Measurements from ENCODE around the gene MUSTN1. TPM values are rescaled to one million over a fixed set of nuclear protein-coding genes. Genes with fewer than 3 reads are reported as not detected.

Gene MUSTN1
- polyA plus RNA-seq, 1 experiment: not detected

DNA sequence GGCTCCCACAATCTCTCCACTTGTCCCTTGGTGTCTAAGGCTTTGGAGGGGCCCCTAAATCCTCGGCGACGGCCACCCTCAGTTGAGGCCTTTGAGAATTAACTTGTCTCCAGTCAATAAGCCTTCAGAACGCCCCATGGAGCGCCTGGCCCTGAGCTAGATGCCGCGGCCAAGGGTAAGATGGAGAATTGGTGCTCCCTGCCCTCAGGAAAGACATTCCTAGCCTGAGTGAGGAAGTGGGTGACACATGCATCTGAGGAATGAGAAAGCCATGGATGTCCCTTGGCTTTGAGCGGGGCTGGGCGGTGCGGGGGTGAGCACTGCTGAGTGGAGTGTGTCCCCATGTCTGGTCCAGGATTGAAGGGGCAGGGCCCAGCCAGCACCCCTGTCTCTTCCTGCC is 17.6 kb downstream of the MUSTN1 start:
- H3K36me3 ChIP-seq (ENCODE audit: control insufficient read depth, insufficient read depth, low read length): no peaks in the 10 kb centered on the region
- no peak overlapping the region for H3K4me3 ChIP-seq (ENCODE audit: low read depth, low read length)
- H3K27me3 ChIP-seq (ENCODE audit: control insufficient read depth, insufficient read depth, low read length): no peaks in the 10 kb centered on the region; the same call in 1 of the 2 replicates
- POLR2A ChIA-PET: no interaction called here
- no peak for DNase-seq (ENCODE audit: low read depth)
- CTCF ChIA-PET: no interaction called here
- TF ChIP-seq, protein P1, sequence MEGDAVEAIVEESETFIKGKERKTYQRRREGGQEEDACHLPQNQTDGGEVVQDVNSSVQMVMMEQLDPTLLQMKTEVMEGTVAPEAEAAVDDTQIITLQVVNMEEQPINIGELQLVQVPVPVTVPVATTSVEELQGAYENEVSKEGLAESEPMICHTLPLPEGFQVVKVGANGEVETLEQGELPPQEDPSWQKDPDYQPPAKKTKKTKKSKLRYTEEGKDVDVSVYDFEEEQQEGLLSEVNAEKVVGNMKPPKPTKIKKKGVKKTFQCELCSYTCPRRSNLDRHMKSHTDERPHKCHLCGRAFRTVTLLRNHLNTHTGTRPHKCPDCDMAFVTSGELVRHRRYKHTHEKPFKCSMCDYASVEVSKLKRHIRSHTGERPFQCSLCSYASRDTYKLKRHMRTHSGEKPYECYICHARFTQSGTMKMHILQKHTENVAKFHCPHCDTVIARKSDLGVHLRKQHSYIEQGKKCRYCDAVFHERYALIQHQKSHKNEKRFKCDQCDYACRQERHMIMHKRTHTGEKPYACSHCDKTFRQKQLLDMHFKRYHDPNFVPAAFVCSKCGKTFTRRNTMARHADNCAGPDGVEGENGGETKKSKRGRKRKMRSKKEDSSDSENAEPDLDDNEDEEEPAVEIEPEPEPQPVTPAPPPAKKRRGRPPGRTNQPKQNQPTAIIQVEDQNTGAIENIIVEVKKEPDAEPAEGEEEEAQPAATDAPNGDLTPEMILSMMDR (IDR thresholded peaks at IDR 0.05; ENCODE audit: insufficient read depth, low read depth, low read length): no peak

DNA sequence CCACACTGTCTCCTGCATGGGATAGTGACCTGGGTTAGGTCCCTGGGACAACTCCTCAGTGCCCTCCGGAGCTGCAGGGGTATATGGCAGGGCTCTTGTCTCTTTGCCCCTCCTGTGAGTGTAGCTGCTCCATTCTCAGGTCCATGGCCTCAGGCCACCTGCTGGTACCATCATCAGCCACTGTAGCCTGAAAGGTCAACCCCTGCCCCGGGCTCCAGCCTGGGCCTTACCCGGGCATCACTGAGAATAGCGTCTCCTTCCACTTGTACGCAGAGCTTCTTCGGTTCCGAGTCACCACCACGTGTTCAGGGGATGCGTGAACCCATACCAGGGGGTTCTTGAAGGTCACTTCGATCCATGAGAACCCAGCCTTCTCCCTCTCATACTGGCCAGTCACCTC is 18.2 kb downstream of the MUSTN1 start:
- TF ChIP-seq, protein P1 (IDR thresholded peaks at IDR 0.05; ENCODE audit: insufficient read depth, low read depth, low read length): no peak
- POLR2A ChIA-PET: no interaction called here
- CTCF ChIA-PET: interaction anchor here (0.8 kb wide), 1 partner anchor 13 kb away, joined by 3 read pairs; no protein-coding TSS in a partner anchor

DNA sequence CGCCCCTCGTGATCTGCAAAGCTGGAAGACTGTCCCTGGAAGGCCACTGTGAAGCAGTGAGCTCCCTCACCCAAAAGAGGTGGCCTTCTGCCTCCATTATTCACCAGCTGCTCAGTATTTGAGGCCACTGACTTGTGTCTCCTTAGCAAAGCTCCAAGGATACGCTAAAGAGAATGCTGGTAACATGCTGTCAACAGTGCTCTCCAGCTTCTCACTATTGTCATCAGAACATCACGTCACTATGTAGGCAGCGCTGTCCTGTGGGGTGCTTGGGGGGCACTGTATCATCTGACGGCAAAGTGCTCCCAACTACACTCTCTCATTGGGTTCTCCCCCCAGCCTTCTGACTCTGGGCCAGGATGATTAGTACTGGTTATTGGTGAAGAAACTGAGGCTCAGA is 18.6 kb downstream of the MUSTN1 start:
- Histone ChIP-seq H3K36me3 (ENCODE audit: control insufficient read depth, insufficient read depth, low read length) (no peaks in the 10 kb centered on the region), H3K27me3 (ENCODE audit: control insufficient read depth, insufficient read depth, low read length) (peaks cover 1% of the 10 kb centered on the region), H3K4me3 (ENCODE audit: low read depth, low read length) (no peak overlapping the region)
- CTCF ChIA-PET: interaction anchor here (0.8 kb wide), 1 partner anchor 13 kb away, joined by 3 read pairs; no protein-coding TSS in a partner anchor
- POLR2A ChIA-PET: no interaction called here
- TF ChIP-seq, protein P1 (IDR thresholded peaks at IDR 0.05; ENCODE audit: insufficient read depth, low read depth, low read length): no peak
- DNase-seq (ENCODE audit: low read depth): no peak

More for the DNA sequence above, 18.2 kb downstream of the MUSTN1 start:
- no peak for DNase-seq (ENCODE audit: low read depth)
- no peaks in the 10 kb centered on the region for H3K36me3 ChIP-seq (ENCODE audit: control insufficient read depth, insufficient read depth, low read length)
- H3K27me3 ChIP-seq (ENCODE audit: control insufficient read depth, insufficient read depth, low read length): peaks cover 1% of the 10 kb centered on the region
- no peak overlapping the region for H3K4me3 ChIP-seq (ENCODE audit: low read depth, low read length)

DNA sequence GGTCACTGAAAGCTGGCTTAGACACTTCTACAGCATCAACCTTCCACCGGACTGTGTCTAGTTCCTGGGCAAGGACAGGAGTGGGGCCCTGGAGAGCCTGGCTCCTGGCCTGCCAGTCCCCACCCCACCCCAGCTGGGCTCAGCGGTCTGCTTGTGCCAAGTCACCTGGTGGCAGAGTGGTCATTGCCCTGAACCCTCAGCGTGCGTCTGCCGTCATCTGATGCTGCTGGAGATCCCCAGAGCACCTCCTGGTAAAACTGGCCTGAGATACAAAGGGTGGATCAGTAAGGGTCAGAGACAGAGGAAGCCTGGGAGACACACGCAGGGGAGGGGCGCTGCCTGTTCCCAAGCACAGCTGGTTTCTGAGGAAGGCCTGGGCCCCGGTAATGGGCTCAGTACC is 21.0 kb downstream of the MUSTN1 start:
- ChIA-PET CTCF (interaction anchor here (0.7 kb wide), 1 partner anchor 19 kb away, joined by 3 read pairs; no protein-coding TSS in a partner anchor), POLR2A (no interaction called here)
- H3K27me3 ChIP-seq (ENCODE audit: control insufficient read depth, insufficient read depth, low read length): peaks cover 1% of the 10 kb centered on the region
- H3K36me3 ChIP-seq (ENCODE audit: control insufficient read depth, insufficient read depth, low read length): no peaks in the 10 kb centered on the region
- H3K4me3 ChIP-seq (ENCODE audit: low read depth, low read length): no peak overlapping the region
- TF ChIP-seq, protein P1 (IDR thresholded peaks at IDR 0.05; ENCODE audit: insufficient read depth, low read depth, low read length): no peak
- DNase-seq (ENCODE audit: low read depth): no peak

DNA sequence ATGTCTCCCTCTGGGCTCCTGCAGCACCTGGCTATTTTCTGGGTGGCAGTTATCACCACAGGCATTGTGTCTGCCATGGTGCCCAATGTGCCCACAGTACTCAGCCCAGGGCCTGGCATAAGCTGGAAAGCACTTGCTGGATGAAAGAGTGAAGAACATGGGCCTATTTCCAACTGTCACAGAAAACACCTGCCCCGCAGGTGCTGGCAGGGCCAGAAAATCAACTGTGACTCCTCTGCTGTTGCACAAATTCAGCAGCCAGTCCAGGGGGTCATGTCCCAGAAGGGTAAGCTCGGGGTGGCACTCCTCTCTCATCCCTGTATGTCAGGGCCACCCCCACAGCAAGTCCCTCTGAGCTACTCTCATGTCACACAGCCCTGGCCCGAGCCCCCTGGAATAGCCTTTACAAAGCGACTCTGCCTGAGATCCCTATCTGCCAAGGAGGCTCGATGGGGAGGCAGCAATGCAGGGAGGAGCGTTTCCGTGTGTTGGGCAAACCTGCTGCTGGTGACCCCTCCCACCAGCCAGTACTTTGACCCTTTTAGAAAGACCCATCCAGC is 23.3 kb downstream of the MUSTN1 start:
- Histone ChIP-seq H3K4me3 (ENCODE audit: low read depth, low read length) (no peak overlapping the region), H3K27me3 (ENCODE audit: control insufficient read depth, insufficient read depth, low read length) (peaks cover 3% of the 10 kb centered on the region), H3K36me3 (ENCODE audit: control insufficient read depth, insufficient read depth, low read length) (no peaks in the 10 kb centered on the region)
- TF ChIP-seq, protein P1 (IDR thresholded peaks at IDR 0.05; ENCODE audit: insufficient read depth, low read depth, low read length): no peak
- ChIA-PET POLR2A (no interaction called here), CTCF (interaction anchor here (0.7 to 2.9 kb wide), 3 partner anchors 10 to 13 kb away, joined by 3 to 9 read pairs (median 3); no protein-coding TSS in a partner anchor)
- DNase-seq (ENCODE audit: low read depth): no peak
